HS-5 (cell line): ENCODE measurements around the gene PFKFB1.
"Not testable (repeated sequence)": the region's sequence is repeated elsewhere in the genome, so short reads cannot be mapped to it uniquely, and the experiment has no call there.

Source experiments
- DNase-seq: peaks from one replicate; pipeline ENCODE4 v3.0.0-alpha.2; 2012; ENCODE audit warnings: low read depth

The PFKFB1 gene

GRCh38 chrX:54992911-54993622 lies 921 bp downstream of the PFKFB1 start:
- no peak for DNase-seq

GRCh38 chrX:54991706-54992105 lies 2.3 kb downstream of the PFKFB1 start:
- no peak for DNase-seq

GRCh38 chrX:54983306-54983705 lies 10.7 kb downstream of the PFKFB1 start:
- not testable (repeated sequence) for DNase-seq

- DNase-seq, result no peak
Observed at GRCh38 chrX:54980334-54980733, 13.7 kb downstream of the PFKFB1 start.

- no peak for DNase-seq
Observed at GRCh38 chrX:54979432-54979831, 14.6 kb downstream of the PFKFB1 start.

GRCh38 chrX:54978448-54978847 lies 15.5 kb downstream of the PFKFB1 start:
- DNase-seq, result peak; percentile 0

- DNase-seq, result no peak
Observed at GRCh38 chrX:54977387-54977786, 16.6 kb downstream of the PFKFB1 start.

- no peak for DNase-seq
Observed at GRCh38 chrX:54964766-54965497, 29.1 kb downstream of the PFKFB1 start.

GRCh38 chrX:54961750-54962149 lies 32.2 kb downstream of the PFKFB1 start:
- no peak for DNase-seq

- DNase-seq, result no peak
Observed at GRCh38 chrX:54950730-54951375, 43.1 kb downstream of the PFKFB1 start.

- no peak for DNase-seq
Observed at GRCh38 chrX:54945224-54945623, 48.8 kb downstream of the PFKFB1 start.

- DNase-seq, result no peak
Observed at GRCh38 chrX:54944816-54945215, 49.2 kb downstream of the PFKFB1 start.

- DNase-seq, result no peak
Observed at GRCh38 chrX:54937416-54937815, 56.6 kb downstream of the PFKFB1 start.

- DNase-seq, result no peak
Observed at GRCh38 chrX:54935306-54935705, 58.7 kb downstream of the PFKFB1 start.

GRCh38 chrX:54934890-54935289 lies 59.1 kb downstream of the PFKFB1 start:
- no peak for DNase-seq

GRCh38 chrX:54934058-54934457 lies 59.9 kb downstream of the PFKFB1 start:
- DNase-seq, result no peak

GRCh38 chrX:54933150-54933826 lies 60.7 kb downstream of the PFKFB1 start:
- DNase-seq, result no peak

GRCh38 chrX:54931107-54931506 lies 62.9 kb downstream of the PFKFB1 start:
- DNase-seq, result no peak

- DNase-seq, result no peak
Observed at GRCh38 chrX:54930291-54931049, 63.5 kb downstream of the PFKFB1 start.

GRCh38 chrX:54928876-54929275 lies 65.1 kb downstream of the PFKFB1 start:
- DNase-seq, result no peak

GRCh38 chrX:54926978-54927377 lies 67.0 kb downstream of the PFKFB1 start:
- DNase-seq, result no peak

- DNase-seq, result no peak
Observed at GRCh38 chrX:54923376-54923775, 70.6 kb downstream of the PFKFB1 start.
